ENCODE results near the gene ADAMTS18. TPM values are rescaled to one million over a fixed set of nuclear protein-coding genes. Genes with fewer than 3 reads are reported as not detected.
"Not testable (repeated sequence)": the region's sequence is repeated elsewhere in the genome, so short reads cannot be mapped to it uniquely, and the experiment has no call there.

ADAMTS18 gene, protein sequence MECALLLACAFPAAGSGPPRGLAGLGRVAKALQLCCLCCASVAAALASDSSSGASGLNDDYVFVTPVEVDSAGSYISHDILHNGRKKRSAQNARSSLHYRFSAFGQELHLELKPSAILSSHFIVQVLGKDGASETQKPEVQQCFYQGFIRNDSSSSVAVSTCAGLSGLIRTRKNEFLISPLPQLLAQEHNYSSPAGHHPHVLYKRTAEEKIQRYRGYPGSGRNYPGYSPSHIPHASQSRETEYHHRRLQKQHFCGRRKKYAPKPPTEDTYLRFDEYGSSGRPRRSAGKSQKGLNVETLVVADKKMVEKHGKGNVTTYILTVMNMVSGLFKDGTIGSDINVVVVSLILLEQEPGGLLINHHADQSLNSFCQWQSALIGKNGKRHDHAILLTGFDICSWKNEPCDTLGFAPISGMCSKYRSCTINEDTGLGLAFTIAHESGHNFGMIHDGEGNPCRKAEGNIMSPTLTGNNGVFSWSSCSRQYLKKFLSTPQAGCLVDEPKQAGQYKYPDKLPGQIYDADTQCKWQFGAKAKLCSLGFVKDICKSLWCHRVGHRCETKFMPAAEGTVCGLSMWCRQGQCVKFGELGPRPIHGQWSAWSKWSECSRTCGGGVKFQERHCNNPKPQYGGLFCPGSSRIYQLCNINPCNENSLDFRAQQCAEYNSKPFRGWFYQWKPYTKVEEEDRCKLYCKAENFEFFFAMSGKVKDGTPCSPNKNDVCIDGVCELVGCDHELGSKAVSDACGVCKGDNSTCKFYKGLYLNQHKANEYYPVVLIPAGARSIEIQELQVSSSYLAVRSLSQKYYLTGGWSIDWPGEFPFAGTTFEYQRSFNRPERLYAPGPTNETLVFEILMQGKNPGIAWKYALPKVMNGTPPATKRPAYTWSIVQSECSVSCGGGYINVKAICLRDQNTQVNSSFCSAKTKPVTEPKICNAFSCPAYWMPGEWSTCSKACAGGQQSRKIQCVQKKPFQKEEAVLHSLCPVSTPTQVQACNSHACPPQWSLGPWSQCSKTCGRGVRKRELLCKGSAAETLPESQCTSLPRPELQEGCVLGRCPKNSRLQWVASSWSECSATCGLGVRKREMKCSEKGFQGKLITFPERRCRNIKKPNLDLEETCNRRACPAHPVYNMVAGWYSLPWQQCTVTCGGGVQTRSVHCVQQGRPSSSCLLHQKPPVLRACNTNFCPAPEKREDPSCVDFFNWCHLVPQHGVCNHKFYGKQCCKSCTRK (N-terminal part only)
- 1 to 10 TPM; 4.0 to 5.4 (median 5.0) TPM for polyA plus RNA-seq (ENCODE audit: insufficient read length in 3 of 3)

DNA sequence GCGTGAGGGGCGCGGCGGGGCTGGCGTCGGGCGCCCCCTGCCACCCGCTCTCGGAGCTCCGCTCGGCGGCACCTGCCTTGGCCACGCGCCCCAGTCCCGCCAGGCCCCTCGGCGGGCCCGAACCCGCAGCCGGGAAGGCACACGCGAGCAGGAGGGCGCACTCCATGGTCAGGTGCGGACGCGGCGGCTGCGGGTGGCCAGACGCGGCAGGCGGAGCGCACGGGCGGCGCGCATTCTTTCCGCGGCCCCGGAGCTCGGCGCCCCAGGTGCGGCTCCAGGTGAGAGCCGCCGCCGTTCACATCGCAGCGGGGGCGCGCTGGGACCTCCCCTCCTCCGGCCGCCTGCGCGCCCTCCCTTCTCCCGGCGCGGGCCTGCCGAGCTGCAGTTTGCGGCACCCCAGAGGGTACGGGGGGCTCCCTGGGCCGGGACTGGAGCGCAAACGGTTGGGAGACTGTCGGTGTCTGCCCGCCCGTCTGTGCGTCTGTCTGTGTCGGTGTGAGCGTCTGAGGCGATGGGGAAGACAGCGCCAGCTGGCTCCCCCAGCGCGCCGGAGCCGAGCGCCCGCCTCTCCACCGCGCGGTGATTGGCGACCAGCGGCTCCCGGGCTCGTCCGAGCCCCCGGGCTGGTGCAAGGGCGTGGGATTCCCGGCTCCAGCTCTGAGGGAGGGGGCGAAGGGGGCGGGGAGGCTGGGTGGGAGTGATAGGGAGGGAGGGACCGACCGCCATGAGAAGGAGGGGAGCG lies at the start of gene ADAMTS18:
Gene ADAMTS18, minus strand, starts transcription at position 505 of the 742 bp plus-strand sequence. Its CDS starts 339 bp downstream, at position 166.
- no peak for DNase-seq (ENCODE audit: low read depth in 3 of 3, low spot score in 2 of 3)

DNA sequence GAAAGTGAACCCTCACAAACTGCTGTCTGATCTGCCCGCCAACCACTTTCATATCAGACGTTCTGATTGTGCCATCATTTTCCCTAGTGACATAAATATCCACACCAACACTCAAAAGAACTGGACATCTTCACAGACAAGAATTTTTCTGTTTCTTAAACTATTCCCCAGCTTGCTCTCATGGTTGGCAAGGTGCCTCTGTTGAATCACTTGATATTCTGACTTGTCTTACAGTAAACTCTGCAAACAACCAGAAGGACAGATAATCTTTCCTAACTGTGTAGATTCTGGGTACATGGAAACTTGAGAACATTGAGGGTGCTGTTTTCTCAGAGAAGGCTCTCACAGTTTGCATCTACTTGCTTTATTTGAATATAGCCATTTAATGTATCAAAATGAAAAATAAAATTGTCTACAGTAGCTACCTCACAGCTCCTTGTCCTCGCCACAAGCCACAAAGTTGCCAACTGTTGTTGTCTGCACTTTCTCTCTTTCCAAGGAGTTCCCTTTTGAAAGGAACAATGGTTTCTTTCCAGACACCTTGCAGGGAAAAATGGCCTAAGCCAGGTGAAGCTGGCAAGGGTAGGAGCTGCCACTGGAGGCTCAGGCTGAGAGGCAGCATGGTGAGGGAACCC lies 46.0 kb upstream of the ADAMTS18 start:
- no peak for DNase-seq (ENCODE audit: low read depth in 3 of 3, low spot score in 2 of 3)

DNA sequence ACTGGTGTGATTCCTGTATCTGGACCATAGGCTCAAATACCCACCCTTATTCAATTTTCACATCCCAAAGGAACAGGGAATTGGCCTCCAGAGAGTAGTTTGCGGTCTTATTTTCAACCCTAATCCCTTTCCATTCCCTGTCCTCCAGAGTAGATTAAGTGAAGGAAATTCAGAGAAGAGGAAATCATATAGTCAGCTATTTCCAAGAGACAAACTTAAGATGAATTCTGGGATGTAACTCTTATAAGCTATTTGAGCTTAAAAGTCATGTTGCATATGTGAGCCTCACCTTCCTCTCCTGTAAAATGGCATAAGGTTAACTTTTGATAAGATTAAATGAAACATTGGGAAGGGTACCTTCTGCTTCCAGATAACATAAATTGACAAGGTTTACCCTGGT lies 37.4 kb upstream of the ADAMTS18 start:
- no peak for DNase-seq (ENCODE audit: low read depth in 3 of 3, low spot score in 2 of 3)

DNA sequence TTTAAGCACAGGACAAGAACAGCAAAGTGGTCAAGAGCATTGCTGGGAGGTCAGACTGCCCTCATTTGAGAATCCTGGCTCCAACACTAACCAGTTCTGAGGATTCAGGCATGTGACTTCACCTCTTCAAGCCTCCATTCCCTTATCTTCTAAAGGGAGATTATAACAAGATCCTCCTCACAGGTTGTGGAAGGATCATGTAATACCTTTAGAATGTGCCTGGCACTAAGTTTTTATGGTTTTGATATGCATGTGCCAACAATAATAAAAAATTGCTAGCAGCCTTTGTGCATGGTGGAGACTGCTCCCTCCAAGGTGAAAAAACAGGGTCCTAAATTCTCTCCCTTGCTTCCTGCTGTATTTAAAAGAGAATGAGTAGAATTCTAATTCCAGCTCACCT lies 36.0 kb upstream of the ADAMTS18 start:
- no peak for DNase-seq (ENCODE audit: low read depth in 3 of 3, low spot score in 2 of 3)

DNA sequence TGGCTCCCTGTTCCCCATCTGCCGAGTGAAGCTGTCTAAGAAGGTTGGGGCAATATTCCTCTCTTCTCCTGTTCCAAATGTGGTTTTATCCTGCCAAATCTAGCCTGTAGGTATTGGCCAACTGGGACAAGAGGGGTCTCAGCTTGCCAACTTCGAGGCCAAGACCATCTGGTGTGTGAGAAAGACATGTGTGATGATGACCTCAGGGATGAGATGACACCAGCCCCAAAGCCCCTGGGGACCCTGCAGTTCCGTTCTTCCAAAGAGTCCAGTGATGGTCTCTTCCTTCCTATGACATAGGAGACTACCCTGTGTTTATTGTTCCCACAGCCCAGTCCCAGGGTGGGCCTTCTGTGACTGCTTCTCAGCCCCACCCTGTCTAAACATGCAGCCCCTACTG lies 34.8 kb upstream of the ADAMTS18 start:
- no peak for DNase-seq (ENCODE audit: low read depth in 3 of 3, low spot score in 2 of 3)

DNA sequence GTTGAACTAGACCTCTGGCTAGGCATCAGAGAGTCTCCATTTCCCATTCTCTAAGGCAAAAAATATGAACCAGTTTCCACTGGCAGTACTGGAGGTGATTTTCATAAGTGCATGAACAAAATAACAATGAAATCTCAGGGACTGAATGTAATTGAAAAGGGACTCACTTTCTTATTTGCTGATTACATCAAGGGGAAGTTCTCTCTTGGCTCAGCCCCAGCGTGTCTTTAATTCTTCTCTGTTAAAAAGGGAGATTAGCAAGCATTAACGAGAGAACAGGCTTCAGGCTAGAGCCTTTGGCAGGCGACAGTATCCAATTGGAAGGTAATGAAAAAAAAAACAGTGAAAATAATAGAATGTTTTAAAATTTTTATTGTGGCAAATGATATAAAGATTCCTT lies 34.0 kb upstream of the ADAMTS18 start:
- DNase-seq (ENCODE audit: low read depth in 3 of 3, low spot score in 2 of 3), result no peak

DNA sequence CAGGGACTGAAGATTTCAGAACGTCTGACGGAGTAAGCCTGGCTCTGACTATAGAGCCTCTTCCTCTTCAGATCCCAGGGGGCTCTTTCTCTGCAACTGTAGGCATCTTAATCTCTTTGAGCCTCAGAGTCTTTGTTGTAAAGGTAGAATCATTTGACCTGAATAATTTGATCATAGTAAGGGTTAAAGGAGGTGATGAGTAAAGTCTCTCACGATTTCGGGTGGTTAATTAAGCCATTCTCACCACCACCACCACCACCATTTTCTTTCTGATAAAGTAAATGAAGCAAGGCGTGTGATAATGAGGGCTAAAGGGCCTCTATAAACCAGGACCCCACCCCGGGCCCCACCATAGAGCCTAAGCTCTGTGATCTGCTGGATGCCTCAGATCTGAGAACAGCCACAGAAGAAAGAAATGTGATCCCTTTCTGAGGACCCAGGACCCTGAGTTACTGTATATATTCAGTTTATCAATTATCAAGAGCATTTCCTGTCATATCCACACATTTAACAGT lies 33.0 kb upstream of the ADAMTS18 start:
- DNase-seq (ENCODE audit: low read depth in 3 of 3, low spot score in 2 of 3), result no peak

DNA sequence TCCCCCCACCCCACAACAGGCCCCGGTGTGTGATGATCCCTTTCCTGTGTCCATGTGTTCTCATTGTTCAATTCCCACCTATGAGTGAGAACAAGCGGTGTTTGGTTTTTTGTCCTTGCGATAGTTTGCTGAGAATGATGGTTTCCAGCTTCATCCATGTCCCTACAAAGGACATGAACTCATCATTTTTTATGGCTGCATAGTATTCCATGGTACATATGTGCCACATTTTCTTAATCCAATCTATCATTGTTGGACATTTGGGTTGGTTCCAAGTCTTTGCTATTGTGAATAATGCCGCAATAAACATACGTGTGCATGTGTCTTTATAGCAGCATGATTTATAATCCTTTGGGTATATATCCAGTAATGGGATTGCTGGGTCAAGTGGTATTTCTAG lies 28.8 kb upstream of the ADAMTS18 start:
- DNase-seq (ENCODE audit: low read depth in 3 of 3, low spot score in 2 of 3), result not testable (repeated sequence)

DNA sequence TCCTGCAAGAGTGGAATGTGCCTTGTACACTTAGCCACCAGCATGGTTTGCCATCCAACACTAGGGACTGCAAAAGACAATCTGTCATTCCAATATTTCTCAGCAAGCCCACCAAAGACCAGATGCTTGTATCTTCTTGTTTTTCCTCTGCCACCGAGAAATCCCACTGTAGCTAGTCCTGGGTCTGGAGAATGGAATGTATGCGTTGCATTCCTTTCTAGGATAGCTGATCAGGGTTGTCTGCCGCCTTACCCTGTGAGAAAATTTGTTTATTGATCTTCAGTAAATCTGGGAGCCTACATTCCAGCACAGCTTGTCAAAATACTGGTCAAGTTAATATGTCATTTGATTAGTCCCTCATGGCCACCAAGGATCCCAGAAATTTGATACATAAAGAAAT lies 28.1 kb upstream of the ADAMTS18 start:
- no peak for DNase-seq (ENCODE audit: low read depth in 3 of 3, low spot score in 2 of 3)

DNA sequence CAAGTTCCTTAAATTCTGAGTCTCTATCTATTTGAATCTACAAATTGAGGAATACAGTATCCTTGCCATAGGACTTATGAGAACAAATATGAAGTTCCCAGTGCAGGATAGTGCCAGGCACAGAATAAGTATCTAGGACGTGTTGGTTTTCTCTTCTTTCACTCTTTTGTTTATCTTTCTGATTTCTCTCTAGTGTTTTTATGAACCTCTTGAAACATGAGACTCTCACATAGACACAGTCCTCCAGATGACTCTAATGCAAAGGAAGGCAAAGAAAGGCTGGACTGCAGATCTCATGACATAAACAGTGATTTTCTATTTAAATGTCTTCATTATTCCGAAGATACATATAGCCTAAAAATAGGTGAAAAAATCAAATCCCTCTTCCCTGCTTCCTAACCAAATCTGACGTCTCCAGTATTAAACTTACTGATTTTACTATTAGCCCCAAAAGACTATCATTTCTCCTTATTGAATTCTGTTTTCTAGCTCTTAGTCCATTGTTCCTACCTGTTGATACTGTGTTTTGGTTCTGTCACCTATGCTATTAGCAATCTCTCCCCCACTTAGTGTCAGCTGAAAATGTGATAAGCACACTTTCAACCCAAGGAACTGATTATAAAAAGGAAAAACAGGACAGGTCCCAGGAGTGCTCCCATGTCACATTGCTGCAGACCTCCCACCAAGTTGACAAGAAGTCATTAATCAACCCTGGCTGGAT lies 24.9 kb upstream of the ADAMTS18 start:
- DNase-seq (ENCODE audit: low read depth in 3 of 3, low spot score in 2 of 3), result no peak

DNA sequence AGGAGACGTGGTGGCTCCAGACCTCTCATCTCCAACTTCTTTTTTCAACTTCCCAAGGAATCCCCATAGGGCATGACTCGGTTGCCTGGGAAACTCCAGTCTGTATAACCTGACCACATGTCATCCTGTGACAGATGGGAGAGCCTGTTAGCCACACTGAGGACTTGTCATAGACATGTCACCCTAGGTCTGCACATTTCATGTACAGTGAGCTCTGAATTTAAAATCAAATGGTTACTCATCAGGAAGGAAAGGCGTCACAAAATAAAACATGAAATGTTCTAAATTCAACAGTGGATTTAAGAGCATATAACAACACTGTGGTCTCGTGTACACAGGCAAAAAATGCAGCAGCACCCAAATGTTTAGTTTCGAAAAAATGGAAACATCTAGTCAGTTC lies 22.2 kb upstream of the ADAMTS18 start:
- DNase-seq (ENCODE audit: low read depth in 3 of 3, low spot score in 2 of 3), result no peak

DNA sequence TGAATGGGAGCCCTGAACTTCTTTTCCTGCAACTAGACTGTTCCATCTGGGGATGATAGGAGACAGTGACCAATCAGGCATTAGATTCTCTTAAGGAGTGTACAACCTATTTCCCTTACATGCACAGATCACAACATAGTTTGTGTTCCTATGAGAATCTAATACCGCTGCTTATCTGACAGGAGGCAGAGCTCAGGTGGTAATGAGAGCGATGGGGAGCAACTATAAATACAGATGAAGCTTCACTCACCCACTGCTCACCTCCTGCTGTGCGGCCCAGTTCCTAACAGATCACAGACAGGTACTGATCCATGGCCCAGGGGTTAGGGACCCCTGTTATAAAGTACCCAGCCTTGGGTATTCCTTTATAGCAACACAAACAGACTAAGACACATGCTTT lies 17.4 kb upstream of the ADAMTS18 start:
- no peak for DNase-seq (ENCODE audit: low read depth in 3 of 3, low spot score in 2 of 3)

DNA sequence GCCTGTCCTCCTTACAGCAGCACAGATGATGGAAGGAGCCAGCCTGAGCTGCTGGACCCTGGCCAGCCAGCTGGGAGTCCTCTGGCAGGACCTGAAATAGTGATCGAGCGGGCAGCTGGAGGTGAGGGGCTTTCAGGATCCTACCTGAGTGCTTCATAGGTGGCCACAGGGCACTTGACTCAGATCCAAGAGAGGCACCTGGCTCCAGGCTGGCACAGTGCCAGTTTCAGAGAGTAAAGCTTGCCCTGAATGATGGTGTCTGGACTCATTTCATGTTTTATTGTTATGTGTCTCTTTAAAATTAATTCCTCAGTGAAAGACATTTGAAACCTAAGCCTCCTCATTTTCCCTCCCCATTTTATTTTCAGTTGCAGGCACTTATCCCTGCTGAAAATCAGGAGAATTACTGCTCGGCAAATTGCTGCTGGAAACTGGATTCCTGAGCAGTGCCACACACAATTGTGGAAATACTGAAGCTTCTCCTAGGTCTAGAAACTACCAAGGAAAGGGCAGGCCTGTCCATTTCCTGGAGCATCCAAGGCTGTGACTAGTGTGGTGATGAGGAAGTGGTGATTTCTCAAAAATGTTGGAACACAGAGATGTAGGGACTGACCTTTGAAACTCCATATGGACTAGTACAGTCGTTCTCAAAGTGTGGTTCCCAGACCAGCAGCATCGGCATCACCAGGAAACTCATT lies 16.1 kb upstream of the ADAMTS18 start:
- no peak for DNase-seq (ENCODE audit: low read depth in 3 of 3, low spot score in 2 of 3)

DNA sequence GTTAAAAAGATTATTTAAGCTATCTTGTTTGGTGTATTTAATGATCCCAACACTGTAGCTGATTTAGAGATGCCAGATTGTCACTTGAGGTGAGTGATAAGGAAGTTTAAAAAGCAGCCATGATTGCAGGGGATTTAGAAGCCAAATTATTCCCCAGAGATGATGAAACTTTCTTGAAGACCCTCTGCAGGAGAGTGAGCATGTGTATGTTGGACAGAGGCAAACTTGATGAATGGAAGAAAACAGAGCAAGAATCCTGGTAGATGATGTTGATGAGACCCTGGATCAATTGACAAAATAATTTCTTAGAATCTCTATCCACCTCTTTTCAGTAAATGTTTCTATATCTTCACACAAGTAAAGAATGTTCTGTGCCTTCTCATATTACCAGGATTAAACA lies 14.4 kb upstream of the ADAMTS18 start:
- DNase-seq (ENCODE audit: low read depth in 3 of 3, low spot score in 2 of 3), result no peak

DNA sequence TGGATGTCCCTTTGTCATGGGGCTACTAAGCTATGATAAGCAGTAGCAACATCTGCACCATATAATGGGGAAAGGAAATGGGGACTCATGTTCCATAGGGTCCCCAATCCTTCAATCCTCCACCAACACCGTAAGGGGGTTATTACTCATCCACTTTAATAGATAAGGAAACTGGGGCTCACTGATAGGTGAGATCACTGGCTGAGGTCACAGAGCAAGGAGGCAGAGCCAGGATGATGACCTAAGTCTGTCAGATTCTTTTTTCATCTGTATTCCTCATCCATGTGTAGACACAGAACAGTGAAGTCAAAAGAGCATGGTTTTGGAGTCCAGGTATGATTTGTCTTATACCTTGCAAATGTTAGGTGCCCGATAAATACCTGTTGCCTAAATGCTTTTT lies 10.5 kb upstream of the ADAMTS18 start:
- DNase-seq (ENCODE audit: low read depth in 3 of 3, low spot score in 2 of 3), result no peak

DNA sequence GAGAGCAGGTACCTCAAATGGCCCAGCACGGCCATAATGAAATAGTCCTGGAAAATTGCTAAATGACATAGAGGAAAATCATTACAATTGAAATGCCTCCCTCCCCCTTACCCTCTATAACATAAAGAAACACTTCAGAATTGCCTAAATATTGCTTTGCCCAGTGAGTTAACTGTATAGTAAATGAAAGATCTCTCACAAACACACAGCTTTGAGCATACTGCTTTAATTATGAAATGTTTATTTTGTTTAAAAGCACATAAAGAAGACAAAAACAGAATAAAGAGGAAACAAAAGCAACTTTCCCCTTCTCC lies 9.3 kb upstream of the ADAMTS18 start:
- no peak for DNase-seq (ENCODE audit: low read depth in 3 of 3, low spot score in 2 of 3)

DNA sequence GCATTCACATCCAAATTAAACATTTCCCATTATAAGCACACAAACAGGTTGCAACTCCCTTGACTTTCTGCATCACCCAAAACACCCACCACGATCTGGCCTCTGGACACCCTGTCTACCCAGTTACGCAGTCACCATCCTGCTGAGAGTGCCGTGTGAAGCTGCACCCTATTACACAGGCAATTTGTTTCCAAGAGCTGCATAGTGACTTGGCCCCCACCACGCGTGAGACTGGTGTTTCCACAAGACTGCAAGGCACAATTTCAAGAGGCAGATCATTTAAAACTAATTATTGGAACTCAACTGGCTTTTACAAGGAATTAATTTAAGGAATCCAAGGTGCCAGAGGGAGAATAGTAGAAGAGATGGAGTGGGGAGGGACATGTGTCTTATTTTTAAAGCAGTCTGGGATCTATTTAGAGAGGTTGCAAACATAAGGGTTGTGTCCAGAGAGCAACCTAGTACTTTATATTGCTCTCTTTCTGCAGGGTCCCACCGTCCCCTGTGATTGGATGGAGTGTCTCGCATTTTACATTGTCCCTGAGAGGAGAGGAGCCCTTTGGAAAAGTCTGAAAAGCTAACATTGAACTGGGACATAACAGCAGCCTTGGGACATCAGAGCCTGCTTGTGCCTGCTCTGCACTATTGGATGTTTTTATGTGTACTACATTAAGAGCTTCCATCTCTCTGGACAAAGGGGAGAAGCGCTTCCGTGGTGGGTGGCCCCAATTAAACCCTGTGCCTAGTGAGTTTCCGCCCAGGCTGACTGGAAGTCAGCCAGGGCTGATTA lies 8.7 kb upstream of the ADAMTS18 start:
- DNase-seq (ENCODE audit: low read depth in 3 of 3, low spot score in 2 of 3), result no peak

DNA sequence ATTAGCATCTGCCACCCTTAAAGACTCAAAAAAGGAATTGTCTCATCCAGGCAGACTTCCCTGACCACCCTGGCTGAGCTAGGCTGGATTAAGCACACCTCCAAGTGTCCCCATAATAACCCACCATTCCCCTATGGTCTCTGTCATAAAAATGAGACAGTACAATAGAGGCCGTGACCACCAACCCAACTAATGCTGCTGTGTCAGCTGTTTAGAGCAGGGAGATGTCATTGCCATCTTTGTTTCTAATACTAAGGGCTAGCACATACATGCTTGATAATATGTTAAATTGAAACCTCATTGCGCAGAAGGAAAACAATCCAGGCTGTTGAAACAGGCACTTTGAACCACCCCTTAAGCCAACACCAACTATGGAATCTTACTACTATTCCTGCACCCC lies 7.2 kb upstream of the ADAMTS18 start:
- no peak for DNase-seq (ENCODE audit: low read depth in 3 of 3, low spot score in 2 of 3)
